Lower leg skin (tissue), 3 donors: Measurements from ENCODE around the gene PPP2R3C.

Experiments
- CTCF ChIP-seq, 3 donors: fragments of 450-650 bp; IDR thresholded peaks; one replicate each; pipeline ENCODE4 v1.5.1; 2016; ENCODE audit warnings: antibody characterized with exemption in 3 of 3, mild to moderate bottlenecking in 3 of 3, moderate library complexity in 2 of 3
- POLR2A ChIP-seq, 2 donors: fragments of 450-650 bp; IDR thresholded peaks; one replicate each; pipeline ENCODE4 v1.6.1; 2016 to 2017; ENCODE audit warnings: antibody characterized with exemption in 2 of 2, mild to moderate bottlenecking in 1 of 2, moderate library complexity in 1 of 2

GRCh38 chr14:35116242-35116641, 5.5 kb downstream of the PPP2R3C start:
- no peak for TF ChIP-seq CTCF (IDR thresholded peaks at IDR 0.05)
- TF ChIP-seq POLR2A (IDR thresholded peaks at IDR 0.05), result no peak
